ENCODE measurements around the gene ASL.
"Not testable (repeated sequence)": the region's sequence is repeated elsewhere in the genome, so short reads cannot be mapped to it uniquely, and the experiment has no call there.

The ASL gene

GRCh38 chr7:66075590-66076461 is at the start of gene ASL:
ASL (plus strand) TSS chr7:66075819; CDS start chr7:66076082, 263 bp downstream.
- peak; percentile 98 for DNase-seq

- DNase-seq, result not testable (repeated sequence)
Measured at GRCh38 chr7:66028342-66028741, 47.3 kb upstream of the ASL start.

- DNase-seq, result no peak
Measured at GRCh38 chr7:66033471-66034385, 41.9 kb upstream of the ASL start.

- not testable (repeated sequence) for DNase-seq
Measured at GRCh38 chr7:66034436-66035010, 41.1 kb upstream of the ASL start.

- no peak for DNase-seq
Measured at GRCh38 chr7:66036382-66036781, 39.2 kb upstream of the ASL start.

- no peak for DNase-seq
Measured at GRCh38 chr7:66036788-66037187, 38.8 kb upstream of the ASL start.

- DNase-seq, result no peak
Measured at GRCh38 chr7:66039094-66039670, 36.4 kb upstream of the ASL start.

GRCh38 chr7:66043681-66044497 is 31.7 kb upstream of the ASL start:
- DNase-seq, result peak; percentile 78

GRCh38 chr7:66044498-66044854 is 31.1 kb upstream of the ASL start:
- not testable (repeated sequence) for DNase-seq

GRCh38 chr7:66047426-66047825 is 28.2 kb upstream of the ASL start:
- no peak for DNase-seq

- DNase-seq, result not testable (repeated sequence)
Measured at GRCh38 chr7:66049886-66050285, 25.7 kb upstream of the ASL start.

- DNase-seq, result no peak
Measured at GRCh38 chr7:66050337-66050957, 25.2 kb upstream of the ASL start.

- DNase-seq, result peak; percentile 81
Measured at GRCh38 chr7:66050990-66051448, 24.6 kb upstream of the ASL start.

- DNase-seq, result no peak
Measured at GRCh38 chr7:66052447-66052846, 23.2 kb upstream of the ASL start.

- no peak for DNase-seq
Measured at GRCh38 chr7:66054063-66054462, 21.6 kb upstream of the ASL start.

GRCh38 chr7:66055321-66055956 is 20.2 kb upstream of the ASL start:
- DNase-seq, result no peak

- DNase-seq, result no peak
Measured at GRCh38 chr7:66060796-66061195, 14.8 kb upstream of the ASL start.

- no peak for DNase-seq
Measured at GRCh38 chr7:66069732-66070131, 5.9 kb upstream of the ASL start.

- no peak for DNase-seq
Measured at GRCh38 chr7:66070222-66070621, 5.4 kb upstream of the ASL start.

GRCh38 chr7:66072208-66072607 is 3.4 kb upstream of the ASL start:
- DNase-seq, result not testable (repeated sequence)

Data from NCI-H69 (cell line).